H1 (cell line): ENCODE measurements around the gene PPM1L. TPM values are rescaled to one million over a fixed set of nuclear protein-coding genes. Genes with fewer than 3 reads are reported as not detected.

Experiments
- CHD7 ChIP-seq: fragments of 300-600 bp; sonication (generic); IDR thresholded peaks from 2 replicates; pipeline ENCODE4 v1.7.1; 2012; ENCODE audit warnings: low read length, moderate library complexity, mild to moderate bottlenecking, inconsistent platforms; ENCODE audit not compliant: insufficient replicate concordance
- polyA plus RNA-seq, 7 experiments: library from polyadenylated mRNA; depleted of rRNA in 3 of 7; stranded (reverse) in 5 of 7; unstranded in 2 of 7; fragments of >200 nt in 5 of 7; fragments of 200-250 nt in 2 of 7; gene quantifications; 1 replicate in 5 of 7; 2 replicates in 1 of 7; 4 replicates in 1 of 7; pipeline versions ENCODE4 v1.2.1 to v1.2.3, GENCODE V29; 2011 to 2013; ENCODE audit warnings: missing spikeins in 2 of 7, mixed read lengths in 2 of 7
- total RNA-seq: library from RNA; stranded (reverse); fragmentation: NEBNext Ultra II Directional; extraction: Animal tissue kit (Norgen Biotek cat#: 25700); gene quantifications from 2 replicates; pipeline ENCODE4 v1.2.1, GENCODE V29; 2021

The PPM1L gene
- total and polyA plus RNA-seq, 2 of the 8 experiments (the other 6 are each of a cell fraction or from before 2014, with no cell fraction given): 2.8 to 18.1 TPM

GRCh38 chr3:161069511-161070251, 313.6 kb downstream of the PPM1L start (continued):
- no peak for TF ChIP-seq CHD7
